Vagina (tissue), 2 donors: ENCODE results near the gene ZBTB24.

Experiments used
- POLR2A ChIP-seq, 2 donors: fragments of 450-650 bp; IDR thresholded peaks; one replicate each; pipeline ENCODE4 v1.6.1; 2017; ENCODE audit warnings: antibody characterized with exemption in 2 of 2, mild to moderate bottlenecking in 2 of 2, moderate library complexity in 2 of 2
- POLR2AphosphoS5 ChIP-seq, 2 donors: sonication (generic); formaldehyde crosslinking; IDR thresholded peaks; one replicate each; pipeline ENCODE4 v1.9.0; 2017; ENCODE audit warnings: antibody characterized with exemption in 2 of 2, mild to moderate bottlenecking in 2 of 2, low read depth in 1 of 2; ENCODE audit not compliant: insufficient read depth in 1 of 2
- TF ChIP-seq, protein P1 (sequence below), 3 experiments: fragments of 450-650 bp in 2 of 3; fragments of 200-600 bp in 1 of 3; sonication (generic) in 1 of 3; IDR thresholded peaks; one replicate each; pipeline ENCODE4 v1.5.1; 2017 to 2019; ENCODE audit warnings: antibody characterized with exemption in 3 of 3, mild to moderate bottlenecking in 2 of 3, moderate library complexity in 2 of 3

DNA sequence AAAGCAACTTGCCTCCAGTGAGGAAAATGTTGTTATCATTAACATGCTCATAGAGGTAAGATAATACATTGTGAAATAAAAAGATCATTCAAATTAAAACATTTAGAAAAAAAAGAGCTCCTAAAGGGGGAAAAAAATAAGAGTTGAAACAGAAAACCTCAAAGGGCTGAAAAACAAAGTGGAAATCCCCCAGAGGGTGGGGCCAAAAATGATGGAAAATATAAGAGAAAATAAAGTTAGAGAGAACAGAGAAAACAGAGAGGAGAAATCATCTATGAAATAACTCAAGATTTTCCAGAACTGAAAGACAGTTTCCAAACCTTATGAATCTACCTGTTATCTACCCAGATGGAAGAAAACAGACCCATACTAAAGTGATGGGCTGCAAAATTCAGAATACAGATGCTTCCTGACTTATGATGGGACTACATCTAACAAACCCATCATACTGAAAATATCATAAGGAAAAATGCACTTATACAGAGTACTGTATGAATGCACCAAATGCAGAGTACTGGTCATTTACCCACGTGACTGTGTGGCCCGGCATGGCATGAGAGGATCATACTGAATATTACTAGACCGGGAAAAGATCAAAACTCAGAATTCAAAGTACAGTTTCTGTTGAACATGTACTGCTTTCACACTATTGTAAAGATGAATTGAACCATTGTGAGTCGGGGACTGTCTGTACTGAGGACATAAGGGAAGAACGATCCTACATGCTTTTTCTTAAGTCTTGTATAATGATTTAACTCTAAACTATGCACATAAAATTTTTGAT is 4.0 kb downstream of the ZBTB24 start:
- TF ChIP-seq POLR2A (IDR thresholded peaks at IDR 0.05) (no peak), POLR2AphosphoS5 (IDR thresholded peaks at IDR 0.05; ENCODE audit: insufficient read depth in 1 of 2, low read depth in 1 of 2) (no peak)
- TF ChIP-seq, protein P1, sequence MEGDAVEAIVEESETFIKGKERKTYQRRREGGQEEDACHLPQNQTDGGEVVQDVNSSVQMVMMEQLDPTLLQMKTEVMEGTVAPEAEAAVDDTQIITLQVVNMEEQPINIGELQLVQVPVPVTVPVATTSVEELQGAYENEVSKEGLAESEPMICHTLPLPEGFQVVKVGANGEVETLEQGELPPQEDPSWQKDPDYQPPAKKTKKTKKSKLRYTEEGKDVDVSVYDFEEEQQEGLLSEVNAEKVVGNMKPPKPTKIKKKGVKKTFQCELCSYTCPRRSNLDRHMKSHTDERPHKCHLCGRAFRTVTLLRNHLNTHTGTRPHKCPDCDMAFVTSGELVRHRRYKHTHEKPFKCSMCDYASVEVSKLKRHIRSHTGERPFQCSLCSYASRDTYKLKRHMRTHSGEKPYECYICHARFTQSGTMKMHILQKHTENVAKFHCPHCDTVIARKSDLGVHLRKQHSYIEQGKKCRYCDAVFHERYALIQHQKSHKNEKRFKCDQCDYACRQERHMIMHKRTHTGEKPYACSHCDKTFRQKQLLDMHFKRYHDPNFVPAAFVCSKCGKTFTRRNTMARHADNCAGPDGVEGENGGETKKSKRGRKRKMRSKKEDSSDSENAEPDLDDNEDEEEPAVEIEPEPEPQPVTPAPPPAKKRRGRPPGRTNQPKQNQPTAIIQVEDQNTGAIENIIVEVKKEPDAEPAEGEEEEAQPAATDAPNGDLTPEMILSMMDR (IDR thresholded peaks at IDR 0.05), result no peak
